Measurements from ENCODE around the gene MECR.

MECR gene

GRCh38 chr1:29193879-29194455, 36.8 kb downstream of the MECR start:
- H3K27me3 Mint-ChIP-seq = no peaks in the 10 kb centered on the region
- DNase-seq (ENCODE audit: low spot score in 2 of 2) = no peak
- H3K36me3 Mint-ChIP-seq = peaks cover 14% of the 10 kb centered on the region
- no peak overlapping the region for H3K4me3 Mint-ChIP-seq
- ATAC-seq (ENCODE audit: low read depth) = no peak
- H3K27ac Mint-ChIP-seq = no peak overlapping the region
- H3K4me1 Mint-ChIP-seq = peaks cover 2% of the 10 kb centered on the region
- H3K9me3 Mint-ChIP-seq = no peaks in the 10 kb centered on the region

GRCh38 chr1:29190718-29191117, 40.0 kb downstream of the MECR start:
- no peaks in the 10 kb centered on the region for H3K27me3 Mint-ChIP-seq
- no peak overlapping the region for H3K27ac Mint-ChIP-seq
- peaks cover 16% of the 10 kb centered on the region for H3K36me3 Mint-ChIP-seq
- H3K4me3 Mint-ChIP-seq = no peak overlapping the region
- no peak for DNase-seq (ENCODE audit: low spot score in 2 of 2)
- no peaks in the 10 kb centered on the region for H3K4me1 Mint-ChIP-seq
- no peaks in the 10 kb centered on the region for H3K9me3 Mint-ChIP-seq
- no peak for ATAC-seq (ENCODE audit: low read depth)

GRCh38 chr1:29186707-29187106, 44.0 kb downstream of the MECR start:
- DNase-seq (ENCODE audit: low spot score in 2 of 2) = no peak
- Mint-ChIP-seq H3K9me3 (no peaks in the 10 kb centered on the region), H3K27ac (no peak overlapping the region), H3K36me3 (peaks cover 4% of the 10 kb centered on the region), H3K4me3 (no peak overlapping the region), H3K4me1 (no peaks in the 10 kb centered on the region), H3K27me3 (no peaks in the 10 kb centered on the region)
- no peak for ATAC-seq (ENCODE audit: low read depth)

DNA sequence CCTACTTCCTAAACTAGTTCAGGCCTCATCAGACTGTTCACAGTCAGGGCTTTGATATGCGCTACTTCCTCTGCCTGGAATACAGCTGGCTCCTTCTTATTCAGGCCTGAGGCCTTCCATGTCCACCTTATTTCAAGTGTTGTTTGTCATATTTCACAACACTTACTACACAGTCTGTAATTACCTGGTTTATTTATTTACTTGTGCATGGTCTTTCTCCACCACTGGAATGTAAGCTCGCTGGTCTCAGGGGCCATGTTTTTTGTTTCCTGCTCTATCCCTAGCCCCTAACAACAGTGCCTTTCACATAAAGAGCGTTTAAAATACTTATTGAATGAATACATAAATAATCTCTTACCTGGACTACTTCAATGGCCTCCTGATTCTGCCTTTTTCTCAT, 44.5 kb downstream of the MECR start:
- Mint-ChIP-seq H3K27me3 (no peaks in the 10 kb centered on the region), H3K9me3 (no peaks in the 10 kb centered on the region), H3K4me1 (no peaks in the 10 kb centered on the region), H3K36me3 (peaks cover 4% of the 10 kb centered on the region), H3K27ac (no peak overlapping the region), H3K4me3 (no peak overlapping the region)
- ATAC-seq (ENCODE audit: low read depth) (no peak), DNase-seq (ENCODE audit: low spot score in 2 of 2) (no peak)

- Mint-ChIP-seq H3K9me3 (no peaks in the 10 kb centered on the region), H3K4me3 (peak overlapping the region; percentile 50), H3K4me1 (peaks cover 17% of the 10 kb centered on the region), H3K27me3 (no peaks in the 10 kb centered on the region), H3K27ac (no peak overlapping the region), H3K36me3 (peaks cover 11% of the 10 kb centered on the region)
- ATAC-seq (ENCODE audit: low read depth) = no peak
- DNase-seq (ENCODE audit: low spot score in 2 of 2) = no peak
Observed at GRCh38 chr1:29183287-29183686, 47.4 kb downstream of the MECR start.

- Mint-ChIP-seq H3K4me1 (peaks cover 25% of the 10 kb centered on the region), H3K4me3 (peak within 1 kb of the TSS; percentile 95), H3K36me3 (peaks cover 11% of the 10 kb centered on the region), H3K9me3 (no peaks in the 10 kb centered on the region), H3K27ac (peak within 1 kb of the TSS; percentile 97), H3K27me3 (no peaks in the 10 kb centered on the region)
- ATAC-seq (ENCODE audit: low read depth) (peak; percentile 86), DNase-seq (ENCODE audit: low spot score in 2 of 2) (peak; percentile 99)
Observed at GRCh38 chr1:29181413-29182225, 49.1 kb downstream of the MECR start, which contains the start of gene SRSF4. Gene SRSF4 (minus strand): TSS chr1:29181900. CDS start chr1:29181752, 148 bp downstream.

DNA sequence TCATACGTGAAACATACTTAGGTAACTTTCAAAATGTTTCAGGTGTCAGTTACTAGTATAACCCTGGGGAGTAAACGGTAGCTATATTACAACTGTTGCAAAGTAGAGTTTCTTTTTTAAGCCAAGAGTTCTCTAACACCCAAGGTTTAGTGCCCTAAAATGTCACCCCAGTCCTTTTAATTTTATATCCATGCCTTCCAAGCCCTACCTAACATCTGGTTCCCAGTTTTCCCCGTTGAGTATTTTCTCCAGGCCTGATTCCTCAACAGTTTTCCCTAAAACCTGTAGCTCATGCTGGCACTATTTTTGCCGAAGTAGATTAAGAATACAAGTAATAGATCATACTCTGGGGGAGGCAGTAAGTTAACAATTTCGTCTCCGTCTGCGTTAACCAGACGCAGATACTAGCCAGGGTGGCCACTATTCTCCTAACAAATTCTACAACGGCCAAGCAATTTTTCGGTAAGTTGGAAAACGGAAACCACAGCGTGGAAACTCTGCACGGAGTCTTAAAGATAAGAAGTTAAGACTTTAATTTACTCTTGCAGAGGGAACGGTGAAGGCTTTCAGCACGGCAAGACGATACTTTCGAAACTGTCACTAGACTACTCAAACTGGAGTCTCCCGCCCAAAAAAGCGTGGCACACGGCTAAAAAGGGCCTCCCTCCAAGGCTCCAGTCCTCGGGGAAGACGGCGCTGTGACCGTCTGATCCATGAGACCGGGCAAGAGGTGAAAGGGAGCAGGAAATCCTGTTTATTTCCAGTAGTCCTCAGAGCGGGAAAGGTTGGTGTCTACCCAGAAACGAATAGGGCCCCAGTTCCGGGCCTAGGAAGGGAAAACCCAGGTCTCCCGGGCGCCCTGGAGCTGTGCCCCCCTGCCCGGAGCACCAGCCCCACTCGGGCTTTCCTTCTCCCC, 50.0 kb downstream of the MECR start:
- H3K36me3 Mint-ChIP-seq = peaks cover 9% of the 10 kb centered on the region
- H3K9me3 Mint-ChIP-seq = no peaks in the 10 kb centered on the region
- peak overlapping the region; percentile 95 for H3K4me3 Mint-ChIP-seq
- no peaks in the 10 kb centered on the region for H3K27me3 Mint-ChIP-seq
- H3K27ac Mint-ChIP-seq = peak overlapping the region; percentile 97
- H3K4me1 Mint-ChIP-seq = peaks cover 27% of the 10 kb centered on the region
- ATAC-seq (ENCODE audit: low read depth) (no peak), DNase-seq (ENCODE audit: low spot score in 2 of 2) (no peak)

GRCh38 chr1:29179641-29180184, 51.0 kb downstream of the MECR start:
- Mint-ChIP-seq H3K4me1 (peaks cover 27% of the 10 kb centered on the region), H3K27me3 (no peaks in the 10 kb centered on the region)
- no peak for ATAC-seq (ENCODE audit: low read depth)

GRCh38 chr1:29177022-29177705, 53.6 kb downstream of the MECR start:
- DNase-seq (ENCODE audit: low spot score in 2 of 2) (no peak), ATAC-seq (ENCODE audit: low read depth) (no peak)
- Mint-ChIP-seq H3K36me3 (peaks cover 12% of the 10 kb centered on the region), H3K4me1 (peaks cover 35% of the 10 kb centered on the region), H3K4me3 (peak overlapping the region; percentile 4), H3K9me3 (no peaks in the 10 kb centered on the region), H3K27me3 (no peaks in the 10 kb centered on the region), H3K27ac (peak overlapping the region; percentile 35)

More at GRCh38 chr1:29179641-29180184, 51.0 kb downstream of the MECR start:
- Mint-ChIP-seq H3K36me3 (peaks cover 9% of the 10 kb centered on the region), H3K9me3 (no peaks in the 10 kb centered on the region), H3K4me3 (peak overlapping the region; percentile 95), H3K27ac (peak overlapping the region; percentile 97)
- DNase-seq (ENCODE audit: low spot score in 2 of 2) = no peak

DNA sequence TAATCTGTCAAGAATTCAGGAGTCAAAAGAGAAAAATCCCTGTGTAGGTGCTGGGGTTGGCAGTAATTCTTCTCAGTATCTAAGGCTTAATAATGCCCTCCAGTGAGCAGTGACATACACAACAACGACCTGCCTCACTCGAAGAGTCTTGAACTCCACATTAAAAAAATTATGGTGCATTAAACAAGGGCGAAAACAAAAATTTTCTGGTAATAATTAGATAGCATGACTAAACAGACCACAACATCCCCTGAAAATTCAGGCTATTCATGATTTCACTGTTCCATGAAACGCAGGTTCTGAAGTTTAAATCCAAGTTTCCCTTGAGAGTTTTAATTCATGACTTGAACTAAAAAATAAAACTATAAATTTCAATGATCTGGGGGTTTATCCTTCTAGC, 54.2 kb downstream of the MECR start:
- no peak for ATAC-seq (ENCODE audit: low read depth)
- H3K4me1 Mint-ChIP-seq = peaks cover 37% of the 10 kb centered on the region
- DNase-seq (ENCODE audit: low spot score in 2 of 2) = no peak
- no peaks in the 10 kb centered on the region for H3K27me3 Mint-ChIP-seq
- H3K27ac Mint-ChIP-seq = peak overlapping the region; percentile 45
- H3K9me3 Mint-ChIP-seq = no peaks in the 10 kb centered on the region
- H3K36me3 Mint-ChIP-seq = peaks cover 12% of the 10 kb centered on the region
- no peak overlapping the region for H3K4me3 Mint-ChIP-seq

DNA sequence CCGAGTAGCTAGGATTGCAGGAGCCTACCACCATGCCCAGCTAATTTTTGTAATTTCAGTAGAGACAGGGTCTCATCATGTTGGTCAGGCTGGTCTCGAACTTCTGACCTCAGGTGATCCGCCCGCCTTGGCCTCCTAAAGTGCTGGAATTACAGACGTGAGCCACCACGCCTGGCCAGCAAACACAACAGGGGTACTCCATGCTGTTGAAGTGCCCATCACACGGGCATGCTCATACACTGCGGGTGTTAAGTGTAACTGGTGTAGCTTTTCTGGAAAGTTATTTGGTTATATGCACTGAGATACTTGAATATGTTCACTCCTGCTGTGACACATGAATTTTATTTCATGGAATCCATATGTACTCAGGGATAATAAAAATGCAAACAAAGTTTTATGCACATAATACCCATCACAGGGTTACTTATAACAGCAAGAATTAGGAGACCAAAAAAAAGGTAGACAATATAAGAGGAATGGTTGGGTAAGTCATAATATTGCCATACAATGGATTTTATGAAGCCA, 58.3 kb downstream of the MECR start:
- DNase-seq (ENCODE audit: low spot score in 2 of 2) (no peak), ATAC-seq (ENCODE audit: low read depth) (no peak)
- H3K4me3 Mint-ChIP-seq = no peak overlapping the region
- no peaks in the 10 kb centered on the region for H3K9me3 Mint-ChIP-seq
- peaks cover 16% of the 10 kb centered on the region for H3K36me3 Mint-ChIP-seq
- no peak overlapping the region for H3K27ac Mint-ChIP-seq
- H3K27me3 Mint-ChIP-seq = no peaks in the 10 kb centered on the region
- peaks cover 37% of the 10 kb centered on the region for H3K4me1 Mint-ChIP-seq

DNA sequence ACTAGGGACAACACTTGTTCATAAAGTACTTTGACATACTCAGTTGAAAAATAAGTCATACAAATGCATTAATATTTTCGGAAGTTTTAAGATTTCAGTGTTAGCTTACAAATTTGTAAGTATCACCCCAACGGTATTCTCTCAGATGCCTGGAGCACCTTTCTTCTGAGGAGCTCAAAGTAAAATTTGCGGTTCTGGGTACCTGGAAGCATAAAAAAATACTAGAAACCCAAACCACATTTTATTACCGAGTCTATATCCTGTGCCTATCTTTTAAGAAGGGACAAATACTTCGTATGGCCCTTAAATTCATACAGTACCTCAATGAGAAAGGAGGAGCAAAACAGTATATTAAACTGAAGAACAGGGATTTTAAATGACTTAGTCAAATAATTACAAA, 59.2 kb downstream of the MECR start:
- Mint-ChIP-seq H3K4me1 (peaks cover 33% of the 10 kb centered on the region), H3K9me3 (no peaks in the 10 kb centered on the region), H3K36me3 (peaks cover 21% of the 10 kb centered on the region), H3K4me3 (peak overlapping the region; percentile 49), H3K27ac (peak overlapping the region; percentile 87), H3K27me3 (no peaks in the 10 kb centered on the region)
- no peak for DNase-seq (ENCODE audit: low spot score in 2 of 2)
- ATAC-seq (ENCODE audit: low read depth) = no peak

DNA sequence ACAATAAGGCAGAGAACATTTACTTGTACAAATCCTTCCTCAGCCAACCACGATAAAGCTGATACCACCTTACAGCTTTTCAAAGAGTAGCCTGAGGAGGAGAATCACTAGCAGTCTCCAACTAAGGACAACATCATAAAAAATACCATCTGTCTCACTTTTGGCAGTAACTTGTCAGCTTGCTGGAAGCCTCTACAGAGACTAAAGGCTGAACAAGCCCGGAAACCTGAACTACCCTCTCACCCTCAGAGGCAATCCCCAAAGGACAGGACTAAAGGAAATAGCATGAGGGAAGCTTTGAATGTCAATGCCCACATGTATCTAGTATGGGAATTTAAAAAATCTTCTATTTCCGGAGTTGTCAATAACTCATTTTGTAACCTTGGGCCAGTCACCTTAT, 59.6 kb downstream of the MECR start:
- no peaks in the 10 kb centered on the region for H3K9me3 Mint-ChIP-seq

More for the DNA sequence above, 59.6 kb downstream of the MECR start:
- peaks cover 22% of the 10 kb centered on the region for H3K36me3 Mint-ChIP-seq
- ATAC-seq (ENCODE audit: low read depth) (peak; percentile 73), DNase-seq (ENCODE audit: low spot score in 2 of 2) (no peak)
- no peaks in the 10 kb centered on the region for H3K27me3 Mint-ChIP-seq
- H3K4me1 Mint-ChIP-seq = peaks cover 31% of the 10 kb centered on the region
- H3K4me3 Mint-ChIP-seq = peak overlapping the region; percentile 49
- peak overlapping the region; percentile 87 for H3K27ac Mint-ChIP-seq
